Activated CD8-positive, alpha-beta memory T cell treated with anti-CD3 and anti-CD28 coated beads for 36 hours (primary cell): ENCODE measurements around the gene MED20. TPM values are rescaled to one million over a fixed set of nuclear protein-coding genes. Genes with fewer than 3 reads are reported as not detected.

ENCODE experiments used
- CTCF ChIA-PET: fragments of 350-600 bp; sonication (Branson Sonifier 250); formaldehyde crosslinking; loops from one replicate; lab custom pipeline; 2021; ENCODE audit warnings: antibody characterized with exemption; lab: Charles Lee
- POLR2A ChIA-PET: fragments of 350-600 bp; sonication (Branson Sonifier 250); formaldehyde crosslinking; loops from one replicate; lab custom pipeline; 2021; ENCODE audit warnings: antibody characterized with exemption; lab: Charles Lee
- total RNA-seq, 2 experiments: library from RNA; stranded (reverse); gene quantifications; one replicate each; pipeline ENCODE4 v1.2.3, GENCODE V29; 2021

Gene MED20
- total RNA-seq, 2 experiments from 2014 or later: 17.5 to 22.1 TPM

DNA sequence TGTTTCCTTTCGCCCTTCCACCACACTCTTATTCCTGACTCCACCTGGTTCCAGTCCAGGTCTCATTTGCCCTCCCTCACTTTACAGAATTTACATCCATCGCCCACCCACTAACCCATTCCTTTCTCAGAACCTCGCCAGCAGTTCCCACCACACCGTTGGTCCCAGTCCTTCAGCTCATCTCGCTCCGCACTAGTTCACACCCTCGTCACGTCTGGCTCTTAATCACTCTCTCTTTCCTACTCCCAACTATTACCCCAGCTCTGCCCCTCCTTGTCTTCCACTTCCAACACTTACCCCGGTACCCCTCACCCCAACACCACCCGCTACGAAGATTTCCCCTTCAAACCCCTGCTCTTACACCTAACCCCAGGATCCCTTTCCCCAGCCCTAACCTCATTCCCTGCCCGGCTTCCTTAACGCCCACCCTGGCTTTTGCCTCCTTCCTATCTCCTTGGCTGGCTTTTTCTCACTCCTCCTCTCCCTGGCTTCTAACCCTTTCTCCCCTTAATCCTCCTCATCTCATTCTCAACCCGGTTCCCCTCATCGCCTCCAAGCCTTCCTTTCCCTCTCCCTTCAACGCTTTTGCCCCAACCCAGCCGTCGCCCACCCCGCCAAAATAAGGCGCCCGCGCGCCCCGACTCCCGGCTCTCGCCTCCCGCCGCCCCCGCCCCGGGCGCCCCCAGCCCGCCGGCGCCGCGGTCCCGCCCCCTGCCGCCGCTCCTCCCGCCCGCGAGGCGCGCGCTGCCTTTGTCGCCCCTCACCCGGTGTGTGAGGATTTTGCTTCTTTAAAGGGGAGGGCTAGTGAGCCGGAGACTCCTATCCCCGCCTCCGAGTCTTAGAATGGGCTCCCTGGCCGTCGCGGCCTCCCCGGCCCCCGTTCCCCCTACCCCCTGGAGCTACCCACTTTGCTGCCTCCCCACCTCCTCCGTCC is 26.3 kb downstream of the MED20 start:
- ChIA-PET POLR2A (interaction anchor here (0.5 to 1.7 kb wide), 4 partner anchors 13 to 290 kb away, joined by 3 to 5 read pairs (median 3); partner anchors contain the start of gene TOMM6), CTCF (interaction anchor here (1.0 to 2.7 kb wide), 6 partner anchors 27 to 153 kb away, joined by 3 to 20 read pairs (median 7); partner anchors contain the start of genes BYSL, MED20 and TOMM6)

DNA sequence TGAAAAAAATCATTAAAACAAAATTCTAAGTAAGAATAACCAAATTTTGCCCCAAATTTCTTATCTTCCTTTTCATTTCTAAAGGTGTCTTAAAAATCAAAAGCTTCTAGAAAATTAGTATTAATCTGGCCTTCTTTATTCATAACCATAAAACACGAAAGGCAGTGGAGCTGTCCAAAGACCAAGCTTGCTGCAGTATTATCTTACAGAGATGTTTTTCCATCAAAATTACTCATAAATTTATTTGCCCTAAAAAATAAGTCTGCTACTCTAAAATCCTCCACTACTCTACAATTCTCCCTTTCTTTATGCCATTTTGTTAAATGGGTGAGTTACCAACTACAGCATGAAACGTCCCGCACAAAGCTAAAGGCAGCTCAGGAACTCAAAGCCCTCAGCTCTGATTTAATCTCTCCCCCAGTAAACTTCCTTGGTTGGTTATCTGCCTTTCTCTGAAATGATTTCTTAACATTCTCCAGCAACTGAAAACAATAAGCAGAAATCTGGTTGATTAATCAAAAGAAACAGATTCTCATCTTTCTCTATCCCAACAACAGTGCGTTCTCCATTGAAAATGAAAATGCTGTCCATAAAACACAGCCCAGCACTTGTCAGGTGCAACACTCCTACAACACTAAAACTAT is 27.9 kb downstream of the MED20 start:
- POLR2A ChIA-PET: no interaction called here
- CTCF ChIA-PET: no interaction called here

- ChIA-PET POLR2A (no interaction called here), CTCF (no interaction called here)
Measured at GRCh38 chr6:41887331-41887751, 33.6 kb downstream of the MED20 start.

DNA sequence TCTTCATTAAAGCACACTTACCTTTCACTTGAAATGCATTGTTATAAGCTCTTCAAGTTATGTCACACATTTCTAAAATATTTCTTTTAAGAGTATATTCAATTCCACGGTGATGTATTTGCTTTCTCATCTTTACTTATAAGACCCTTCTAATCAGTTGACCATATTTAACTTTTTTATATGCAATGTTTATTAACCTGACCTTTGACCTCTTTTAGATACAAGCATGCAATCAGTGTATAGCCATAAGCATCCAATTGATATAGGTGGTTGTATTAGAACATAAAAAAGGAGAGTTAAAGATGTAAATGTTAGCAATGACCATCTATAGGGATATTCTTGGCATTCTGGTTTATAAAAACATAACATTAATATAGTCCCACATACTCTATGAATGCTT is 35.0 kb downstream of the MED20 start:
- POLR2A ChIA-PET: no interaction called here
- CTCF ChIA-PET: no interaction called here

DNA sequence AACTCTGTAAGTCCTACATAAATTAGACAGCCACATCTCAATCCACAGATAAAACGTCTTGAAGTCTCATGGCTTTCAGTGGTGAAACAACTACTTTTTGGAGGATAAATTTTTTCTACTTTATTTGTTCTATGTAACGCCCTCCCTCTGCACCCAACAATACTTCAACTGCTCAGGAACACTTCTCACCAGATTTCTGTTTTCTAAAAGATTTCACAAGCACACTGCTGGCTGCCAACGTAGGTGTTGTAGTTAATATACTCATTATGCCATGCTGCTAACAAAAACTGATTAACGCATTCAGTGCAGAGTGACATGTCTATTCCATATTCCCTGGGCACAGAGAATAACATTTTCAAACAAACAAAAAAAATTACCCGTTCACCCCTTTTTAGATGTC is 36.0 kb downstream of the MED20 start:
- ChIA-PET POLR2A (no interaction called here), CTCF (no interaction called here)

DNA sequence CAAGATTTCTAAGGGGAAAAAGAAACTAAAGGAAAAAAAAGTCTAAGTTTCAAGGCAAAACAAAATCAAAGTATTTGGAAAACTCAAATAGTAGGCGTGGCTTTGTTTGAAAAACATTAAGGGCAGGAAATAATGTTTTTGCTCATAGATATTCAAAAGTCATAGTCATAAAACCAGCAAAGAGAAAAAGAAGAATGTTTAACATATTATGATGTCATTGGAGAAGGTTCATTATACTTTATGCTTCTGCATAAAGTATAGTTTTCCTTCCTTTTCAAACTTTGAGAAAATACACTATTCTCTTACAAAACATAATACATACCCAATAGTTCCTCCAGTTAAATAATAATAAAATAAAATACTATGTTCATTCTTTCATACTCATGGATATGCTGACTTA is 39.4 kb downstream of the MED20 start:
- ChIA-PET POLR2A (no interaction called here), CTCF (no interaction called here)

GRCh38 chr6:41878961-41879405 is 42.0 kb downstream of the MED20 start:
- POLR2A ChIA-PET: no interaction called here
- CTCF ChIA-PET: no interaction called here

GRCh38 chr6:41878246-41878645 is 42.7 kb downstream of the MED20 start:
- ChIA-PET POLR2A (no interaction called here), CTCF (no interaction called here)

DNA sequence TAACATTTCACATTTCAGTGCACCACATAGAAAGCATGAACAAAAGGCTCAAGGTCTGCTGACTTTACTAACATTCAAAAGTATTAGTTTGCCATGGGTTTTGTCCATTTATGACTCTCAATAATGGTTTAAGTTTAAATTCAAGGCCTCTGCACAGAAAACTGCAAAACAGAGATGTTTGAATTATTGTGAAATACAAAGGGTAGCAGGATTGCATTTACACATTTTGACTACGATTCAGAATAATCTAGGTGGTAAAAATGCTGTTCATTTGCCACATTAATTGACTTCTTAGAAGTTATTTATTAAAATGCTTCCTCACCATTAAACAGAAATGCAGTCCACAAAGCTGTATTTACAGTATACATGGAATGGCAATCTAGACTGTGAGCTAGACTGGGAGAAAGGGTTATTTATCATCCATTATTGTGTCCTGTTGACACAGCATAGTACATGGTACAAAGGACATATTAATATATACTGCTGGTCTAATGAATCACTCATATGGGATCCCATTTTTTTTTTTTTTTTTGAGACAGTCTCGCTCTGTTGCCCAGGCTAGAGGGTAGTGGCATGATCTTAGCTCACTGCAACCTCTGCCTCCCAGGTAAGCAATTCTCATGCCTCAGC is 43.8 kb downstream of the MED20 start:
- CTCF ChIA-PET: interaction anchor here (0.7 to 1.4 kb wide), 3 partner anchors 17 to 59 kb away, joined by 3 to 5 read pairs (median 3); no protein-coding TSS in a partner anchor
- POLR2A ChIA-PET: no interaction called here

- ChIA-PET POLR2A (no interaction called here), CTCF (interaction anchor here (0.7 kb wide), 1 partner anchor 46 kb away, joined by 3 read pairs; the partner anchor contains the start of genes BYSL and MED20)
Measured at GRCh38 chr6:41874741-41875140, 46.2 kb downstream of the MED20 start.

- ChIA-PET POLR2A (no interaction called here), CTCF (interaction anchor here (0.6 kb wide), 1 partner anchor 16 kb away, joined by 3 read pairs; no protein-coding TSS in a partner anchor)
Measured at GRCh38 chr6:41872147-41872546, 48.8 kb downstream of the MED20 start.

DNA sequence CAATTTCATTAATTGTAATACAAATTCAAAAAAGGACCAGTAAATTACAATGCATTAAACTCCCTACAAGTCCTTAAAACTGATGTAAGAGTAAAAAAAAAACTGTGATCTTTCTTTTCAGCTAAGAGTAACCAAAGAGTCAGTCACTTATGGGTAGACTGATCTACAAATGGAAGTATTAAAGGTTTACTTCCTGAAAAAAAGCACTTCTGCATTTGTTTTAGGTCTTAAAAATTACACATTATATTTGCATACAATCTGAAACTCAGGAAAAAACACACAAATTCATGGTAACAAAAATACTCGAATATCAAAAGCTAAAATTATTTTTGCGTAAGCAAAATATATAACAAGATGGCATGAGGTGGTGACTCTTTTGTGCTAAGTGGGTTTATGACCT is 49.2 kb downstream of the MED20 start:
- POLR2A ChIA-PET: no interaction called here
- CTCF ChIA-PET: no interaction called here

GRCh38 chr6:41859356-41859755 is 61.6 kb downstream of the MED20 start:
- ChIA-PET CTCF (interaction anchor here (0.6 kb wide), 1 partner anchor 37 kb away, joined by 3 read pairs; no protein-coding TSS in a partner anchor), POLR2A (no interaction called here)

- CTCF ChIA-PET: no interaction called here
- POLR2A ChIA-PET: no interaction called here
Measured at GRCh38 chr6:41858703-41859102, 62.2 kb downstream of the MED20 start.

Other genes with a start within 250 kb of the MED20 start
- gene TFEB, start 185.5 kb downstream of the MED20 start, total RNA-seq: 10 to 100 TPM; 11.7 to 14.0 TPM
- not detected for gene PGC, start 173.7 kb downstream of the MED20 start, total RNA-seq
- 1 to 10 TPM; 3.8 to 4.0 TPM for gene FRS3, start 141.2 kb downstream of the MED20 start, total RNA-seq
- gene PRICKLE4, start 140.4 kb downstream of the MED20 start, total RNA-seq: not detected
- gene TOMM6, start 133.4 kb downstream of the MED20 start, total RNA-seq: 100 to 1,000 TPM; 416 to 419 TPM
- gene USP49, start 25.8 kb downstream of the MED20 start, total RNA-seq: 1 to 10 TPM; 5.8 to 6.0 TPM
- 10 to 100 TPM; 83.7 to 85.2 TPM for gene BYSL, start 360 bp upstream of the MED20 start, total RNA-seq
- gene CCND3, start 20.7 kb upstream of the MED20 start, total RNA-seq: 100 to 1,000 TPM; 356 to 367 TPM
- gene TAF8, start 129.4 kb upstream of the MED20 start, total RNA-seq: 10 to 100 TPM; 42.9 to 45.7 TPM
- under 1 TPM; 0.21 to 0.23 TPM for gene C6orf132, start 221.5 kb upstream of the MED20 start, total RNA-seq